ENCODE data around the gene CBLB.
A peak's percentile ranks its signal among the peaks of the same experiment; 100 is the strongest.

The CBLB gene

DNA sequence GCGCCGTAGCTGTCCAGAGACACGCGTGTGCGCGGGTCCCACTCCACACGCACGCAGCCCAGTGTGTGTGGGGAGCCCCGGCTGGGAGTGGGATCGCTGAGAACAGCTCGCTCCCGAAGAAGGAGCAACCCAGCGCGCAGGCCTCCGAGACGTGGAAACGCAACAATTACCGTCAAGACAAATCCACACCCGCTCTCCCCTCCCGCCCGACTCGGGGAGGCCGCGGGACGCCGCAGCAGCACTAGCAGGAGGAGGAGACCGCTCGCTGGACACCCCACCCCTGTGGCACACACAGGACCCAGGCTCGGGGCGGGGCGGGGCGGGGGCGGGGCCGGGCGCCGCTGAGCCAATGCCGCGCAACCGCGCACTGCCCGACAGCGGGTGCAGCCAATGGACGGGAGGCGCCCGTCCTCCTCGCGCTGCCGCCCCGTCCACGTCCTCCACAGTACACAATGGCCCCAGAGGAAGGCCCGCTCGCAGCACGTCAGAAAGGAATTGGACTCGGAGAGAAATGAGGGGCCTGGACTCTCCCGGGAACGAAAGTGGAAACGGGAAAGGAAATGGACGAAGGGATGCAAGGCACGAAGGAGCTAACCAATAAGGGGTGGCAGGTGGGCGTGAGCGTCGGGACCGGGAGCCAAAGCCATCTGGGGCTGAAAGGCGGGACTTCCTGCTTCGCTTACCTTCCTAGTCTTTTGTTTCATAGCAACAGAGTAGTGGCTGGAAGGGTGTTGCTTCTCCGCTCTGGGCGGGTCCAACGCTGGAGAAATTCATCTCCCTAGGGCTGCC is at the start of gene CBLB:
TSS of gene CBLB (minus strand) at position 271 of the 789 bp plus-strand sequence. CDS start 1,435 bp downstream, outside the sequence.
- peak; percentile 60 for DNase-seq (ENCODE audit: low read depth)

DNA sequence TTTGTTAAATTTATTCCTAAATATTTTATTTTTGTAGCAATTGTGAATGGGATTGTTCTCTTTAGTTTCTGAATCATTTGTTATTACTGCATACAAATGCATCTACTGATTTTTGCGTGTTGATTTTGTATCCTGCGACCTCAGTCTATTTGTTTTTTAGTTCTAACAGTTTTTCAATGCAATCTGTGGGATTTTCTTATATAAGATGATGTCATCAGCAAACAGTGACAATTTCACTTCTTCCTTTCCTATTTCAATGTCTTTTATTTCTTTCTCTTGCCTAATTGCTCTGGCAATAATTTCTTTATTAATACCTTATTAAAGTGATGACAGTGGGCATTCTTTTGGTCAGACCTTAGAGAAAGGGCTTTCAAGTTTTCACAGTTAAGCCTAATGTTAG is 48.0 kb upstream of the CBLB start:
- DNase-seq (ENCODE audit: low read depth): no peak

DNA sequence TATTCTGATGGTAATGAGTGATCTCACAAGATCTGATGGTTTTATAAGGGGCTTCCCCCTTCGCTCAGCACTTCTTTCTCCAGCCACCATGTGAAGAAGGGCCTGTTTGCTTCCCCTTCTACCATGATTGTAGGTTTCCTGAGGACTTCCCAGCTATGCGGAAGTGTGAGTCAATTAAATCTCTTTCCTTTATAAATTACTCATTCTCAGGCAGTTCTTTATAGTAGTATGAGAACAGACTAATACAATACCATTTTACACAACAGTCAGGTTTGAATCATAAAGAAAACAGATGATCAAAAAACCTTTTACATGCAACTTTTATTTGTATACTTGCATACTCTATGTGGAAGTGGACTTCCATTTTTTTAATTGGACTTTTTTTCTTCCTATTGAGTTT is 46.7 kb upstream of the CBLB start:
- DNase-seq (ENCODE audit: low read depth): no peak

DNA sequence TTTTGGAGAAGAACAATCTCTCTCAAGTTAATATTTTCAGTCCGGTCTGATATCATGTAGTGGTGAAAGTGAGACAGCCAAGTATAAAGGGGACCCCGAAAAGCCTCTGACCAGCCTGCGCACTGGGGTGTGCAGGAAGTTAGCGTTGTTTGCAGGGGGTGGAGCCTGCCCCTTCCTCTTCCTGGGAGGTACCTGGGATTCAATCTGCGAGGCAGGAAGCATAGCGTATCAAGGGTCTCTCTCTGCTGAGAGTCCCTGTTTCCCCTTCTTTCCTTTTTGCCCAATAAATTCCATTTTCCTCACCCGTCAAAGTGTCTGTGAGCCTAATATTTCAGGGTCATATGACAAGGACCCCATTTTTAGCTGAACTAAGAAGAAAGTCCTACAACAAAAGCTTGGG is 44.8 kb upstream of the CBLB start:
- DNase-seq (ENCODE audit: low read depth): no peak

DNA sequence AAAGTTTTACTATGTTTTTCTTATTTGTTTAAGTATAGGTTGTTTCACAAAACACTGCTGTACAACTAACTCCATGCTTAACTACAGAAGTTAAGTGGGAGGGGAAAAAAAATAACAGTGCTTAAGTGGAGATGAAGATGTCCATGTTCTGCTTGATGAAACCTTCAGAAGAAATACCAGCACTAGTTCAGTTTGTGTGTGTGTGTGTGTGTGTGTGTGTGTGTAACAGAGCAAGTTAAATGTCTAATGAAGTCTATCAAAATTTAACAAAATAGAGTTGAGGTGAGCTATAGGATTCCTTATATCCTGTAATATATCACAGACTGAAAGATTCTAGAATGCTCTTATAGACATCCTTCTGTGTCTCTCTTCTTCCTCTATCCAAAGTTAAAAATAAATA is 44.1 kb upstream of the CBLB start:
- no peak for DNase-seq (ENCODE audit: low read depth)

DNA sequence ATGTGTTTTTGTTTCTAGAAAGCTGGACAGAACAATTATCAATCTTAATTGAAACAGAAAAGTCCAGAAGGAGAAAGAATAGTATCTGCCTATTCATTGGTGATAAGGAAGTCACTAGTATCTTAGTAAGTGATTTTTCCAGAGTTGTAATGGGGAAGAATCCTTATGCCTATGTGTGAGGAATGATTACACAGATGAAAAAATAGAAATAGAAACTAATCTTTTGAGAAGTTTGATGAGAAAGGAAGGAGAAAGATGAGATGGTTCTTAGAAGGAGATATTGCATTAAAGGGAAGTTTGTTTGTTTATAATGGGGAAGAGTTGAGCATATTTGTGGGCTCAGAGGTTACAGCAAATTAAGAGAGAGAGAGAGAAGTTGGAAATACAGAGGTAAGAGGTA is 42.7 kb upstream of the CBLB start:
- DNase-seq (ENCODE audit: low read depth): no peak

DNA sequence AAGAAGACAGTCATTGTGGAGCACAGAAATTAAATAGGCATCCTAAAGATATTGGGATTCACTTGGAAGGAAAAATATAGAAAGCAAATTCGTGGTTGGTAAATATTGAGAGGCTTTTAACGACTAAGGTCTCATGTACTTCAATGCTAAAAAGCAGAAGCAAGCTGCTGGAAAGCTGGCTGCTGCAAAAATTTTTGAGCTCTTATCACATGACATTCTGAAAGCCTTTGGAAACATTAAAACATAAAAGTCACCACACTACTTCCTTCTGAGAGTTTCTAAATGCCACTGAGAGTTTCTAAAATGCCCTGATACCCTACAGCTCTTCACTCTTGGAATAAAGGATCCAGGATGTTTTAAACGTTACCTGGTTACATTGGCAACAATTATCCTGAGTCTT is 39.0 kb upstream of the CBLB start:
- no peak for DNase-seq (ENCODE audit: low read depth)

DNA sequence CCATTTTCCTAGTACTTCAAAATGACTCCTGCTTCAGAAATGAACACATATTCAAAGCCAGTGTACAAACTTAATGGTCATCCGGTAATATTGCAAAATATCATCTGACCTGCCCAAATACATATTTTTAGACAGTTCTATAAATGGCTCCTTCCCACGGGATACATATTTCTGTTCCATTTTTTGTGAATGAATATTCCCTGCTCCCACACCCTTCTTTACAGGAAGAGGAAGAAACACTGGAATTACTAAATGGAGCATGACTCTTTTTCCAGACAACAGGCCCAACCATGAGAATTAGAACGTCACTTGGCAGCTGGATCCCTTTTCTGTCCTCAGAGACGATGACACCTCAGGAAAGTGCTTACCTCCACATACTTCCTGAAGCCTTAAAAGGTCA is 38.0 kb upstream of the CBLB start:
- DNase-seq (ENCODE audit: low read depth): no peak

DNA sequence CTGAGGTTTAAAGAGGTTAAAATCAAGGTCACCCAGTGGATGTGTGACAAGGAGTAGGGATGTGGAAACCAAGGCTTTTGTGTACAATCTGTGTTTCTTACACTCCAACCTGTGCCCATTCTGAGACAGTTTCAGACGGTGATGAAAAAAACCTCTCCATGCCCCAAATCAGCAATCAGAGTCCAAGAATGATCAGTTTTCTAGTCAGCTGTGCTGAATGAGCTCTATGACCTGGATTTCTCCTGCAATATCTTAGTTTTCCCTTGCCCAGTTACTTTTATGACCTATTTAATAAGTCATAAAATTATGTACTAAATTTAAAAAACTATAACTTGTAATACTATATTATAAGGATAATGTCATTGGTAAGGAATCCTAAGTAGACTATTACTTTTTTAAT is 37.5 kb upstream of the CBLB start:
- no peak for DNase-seq (ENCODE audit: low read depth)

DNA sequence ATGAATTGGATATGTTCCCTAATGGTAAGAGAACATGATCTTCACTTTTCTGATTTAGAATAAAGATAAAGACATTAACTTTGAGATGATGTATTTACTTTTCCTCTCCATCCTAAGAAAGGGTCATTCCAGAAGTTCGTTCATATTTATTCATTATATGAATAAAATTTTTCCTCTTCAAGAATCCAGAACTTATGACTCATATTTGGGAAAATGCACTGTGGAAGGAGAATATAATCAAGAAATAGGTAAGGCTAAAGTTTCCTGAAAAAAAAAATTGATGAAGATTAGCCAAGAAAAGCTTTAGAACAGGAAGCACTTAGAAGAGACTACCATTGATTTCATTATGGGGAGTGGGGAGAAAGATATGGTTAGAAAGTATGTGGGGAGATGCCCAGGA is 36.5 kb upstream of the CBLB start:
- no peak for DNase-seq (ENCODE audit: low read depth)

DNA sequence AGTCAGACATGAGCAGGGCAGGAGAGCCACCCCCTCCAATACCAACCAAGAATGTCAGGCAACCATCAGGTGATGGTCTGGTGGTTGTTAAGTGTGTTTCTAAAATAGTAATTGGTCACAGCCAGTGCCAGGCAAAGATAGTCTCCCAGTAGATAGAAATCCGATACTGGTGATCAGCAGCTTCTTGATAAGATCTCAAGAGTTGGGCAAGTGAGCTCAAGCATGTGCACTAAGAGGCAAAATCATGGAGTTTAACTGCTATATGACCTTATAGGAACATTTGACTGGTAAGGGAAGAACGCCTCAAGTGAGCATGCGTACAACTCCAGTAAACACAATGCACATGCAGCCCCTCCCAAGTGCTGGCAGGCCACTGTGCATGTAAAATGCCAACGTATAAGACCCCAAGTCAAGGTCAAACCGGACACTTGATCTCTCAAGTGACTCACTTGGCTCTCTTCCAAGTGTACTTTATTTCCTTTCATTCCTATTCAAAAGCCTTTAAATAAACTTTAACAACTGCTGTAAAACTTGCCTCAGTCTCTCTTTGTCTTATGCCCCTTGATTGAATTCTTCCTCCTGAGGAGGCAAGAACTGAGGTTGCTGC is 36.0 kb upstream of the CBLB start:
- no peak for DNase-seq (ENCODE audit: low read depth)

DNA sequence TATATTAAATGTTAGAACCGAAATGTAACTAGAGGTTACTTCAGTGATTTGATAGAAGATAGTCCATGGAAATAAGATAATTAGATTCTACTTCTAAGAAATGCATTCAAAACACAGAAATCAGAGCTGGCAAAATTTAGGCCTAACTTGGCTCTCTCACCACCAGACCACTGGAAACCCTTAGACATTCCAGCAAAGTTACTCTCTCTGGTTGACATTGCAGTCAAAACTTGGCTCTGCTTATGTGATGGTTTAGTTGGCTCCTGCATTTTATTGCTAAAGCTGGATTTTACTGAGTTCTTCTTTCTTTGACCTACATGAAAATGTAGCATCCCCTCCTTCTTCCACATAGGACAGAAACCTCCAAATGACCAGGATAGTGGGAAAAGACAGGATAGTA is 35.4 kb upstream of the CBLB start:
- no peak for DNase-seq (ENCODE audit: low read depth)

DNA sequence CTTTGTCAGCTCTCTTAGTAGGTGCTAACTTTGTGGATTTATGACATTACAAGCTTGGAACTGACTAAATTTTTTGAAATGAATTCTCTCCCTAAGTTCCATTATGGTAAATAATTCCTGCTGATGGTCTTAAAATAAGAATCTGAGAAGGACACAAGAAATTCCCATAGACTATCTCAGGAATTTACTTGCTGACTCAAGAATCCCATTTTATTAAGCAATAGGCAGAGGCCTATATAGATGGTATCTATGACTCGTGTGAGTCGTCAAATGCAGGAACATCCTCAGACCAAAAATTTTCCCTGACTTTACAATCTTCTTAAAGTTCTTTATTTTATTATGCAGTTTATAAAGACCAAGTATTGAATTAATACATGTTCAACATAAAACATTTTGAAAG is 30.7 kb upstream of the CBLB start:
- DNase-seq (ENCODE audit: low read depth): no peak

DNA sequence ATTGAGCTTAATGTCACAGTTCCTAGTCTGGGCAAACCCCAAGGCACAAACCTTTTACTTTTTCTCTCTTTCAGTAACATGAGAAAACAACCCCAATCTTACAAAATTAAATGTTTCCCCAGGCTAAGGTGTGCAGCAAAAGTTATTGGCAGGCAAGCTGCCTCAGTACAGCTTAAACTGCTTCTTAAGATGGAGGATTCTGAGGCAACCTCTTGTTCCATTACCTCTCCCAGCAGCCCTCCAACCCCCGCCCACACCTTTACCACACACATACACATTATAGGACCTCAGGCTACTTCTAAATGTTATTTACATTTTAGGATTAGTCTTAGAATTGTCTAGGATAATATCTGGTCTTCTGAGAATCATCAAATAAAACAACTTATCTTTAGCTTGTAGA is 22.3 kb upstream of the CBLB start:
- no peak for DNase-seq (ENCODE audit: low read depth)

DNA sequence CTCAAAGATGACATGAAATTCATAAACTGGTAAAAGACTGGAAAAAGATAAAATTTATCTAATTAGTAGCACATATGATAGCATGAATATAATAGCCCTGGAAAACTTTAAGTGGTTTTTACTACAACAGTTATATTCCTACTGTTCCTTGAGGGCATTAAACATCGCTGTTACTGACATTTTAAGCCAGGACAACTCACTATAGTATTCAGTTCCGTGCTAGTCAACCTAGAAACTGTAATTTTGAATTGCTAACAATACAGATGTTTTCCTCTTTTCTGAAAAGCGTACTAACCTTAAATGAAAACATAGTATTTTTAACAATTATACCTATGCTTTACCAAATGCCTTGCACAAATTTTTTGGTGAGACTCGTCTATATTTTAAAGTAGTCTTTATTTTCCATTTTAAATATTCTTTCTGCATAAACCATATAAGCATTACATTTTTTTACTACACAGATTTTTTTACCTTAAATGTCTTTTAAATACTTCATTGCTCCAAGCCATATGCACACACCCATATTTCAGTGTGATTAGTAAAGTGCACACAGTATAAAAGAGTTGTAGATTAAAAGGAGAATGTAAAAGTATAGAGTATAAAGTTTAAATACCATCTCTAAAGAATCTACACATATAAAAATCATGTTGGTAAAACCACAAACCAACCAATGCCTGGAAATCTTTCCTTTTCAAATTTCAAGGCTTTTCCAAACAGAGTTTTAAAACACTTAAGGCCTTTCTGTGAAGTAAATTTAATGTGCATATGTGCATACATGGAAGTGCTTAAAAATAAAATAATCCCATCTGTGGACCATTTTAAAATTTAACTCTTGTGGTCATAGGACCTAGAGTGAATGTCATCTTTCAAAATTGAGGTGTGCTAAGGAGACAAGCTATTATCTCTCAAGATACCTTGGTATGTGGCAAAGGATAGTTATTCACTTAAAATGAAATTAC is 20.1 kb upstream of the CBLB start:
- no peak for DNase-seq (ENCODE audit: low read depth)

DNA sequence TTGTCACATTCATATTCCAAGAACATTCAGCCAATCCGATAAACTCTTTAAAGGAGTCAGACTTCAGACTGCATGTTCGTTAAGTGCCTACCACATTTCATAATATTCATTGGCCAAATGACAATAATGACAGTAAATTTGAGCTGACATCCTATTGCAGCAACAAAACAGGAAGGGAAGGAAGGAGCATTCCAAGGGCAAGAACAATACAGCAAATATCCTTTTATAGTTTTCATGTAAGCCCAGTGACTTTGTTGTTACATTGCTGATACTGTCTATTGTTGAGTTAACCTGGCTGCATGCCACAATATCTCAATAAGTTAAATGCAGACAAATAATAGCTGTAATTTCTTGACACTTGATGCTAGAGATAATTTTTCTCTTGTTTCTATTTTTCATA is 16.4 kb upstream of the CBLB start:
- no peak for DNase-seq (ENCODE audit: low read depth)

DNA sequence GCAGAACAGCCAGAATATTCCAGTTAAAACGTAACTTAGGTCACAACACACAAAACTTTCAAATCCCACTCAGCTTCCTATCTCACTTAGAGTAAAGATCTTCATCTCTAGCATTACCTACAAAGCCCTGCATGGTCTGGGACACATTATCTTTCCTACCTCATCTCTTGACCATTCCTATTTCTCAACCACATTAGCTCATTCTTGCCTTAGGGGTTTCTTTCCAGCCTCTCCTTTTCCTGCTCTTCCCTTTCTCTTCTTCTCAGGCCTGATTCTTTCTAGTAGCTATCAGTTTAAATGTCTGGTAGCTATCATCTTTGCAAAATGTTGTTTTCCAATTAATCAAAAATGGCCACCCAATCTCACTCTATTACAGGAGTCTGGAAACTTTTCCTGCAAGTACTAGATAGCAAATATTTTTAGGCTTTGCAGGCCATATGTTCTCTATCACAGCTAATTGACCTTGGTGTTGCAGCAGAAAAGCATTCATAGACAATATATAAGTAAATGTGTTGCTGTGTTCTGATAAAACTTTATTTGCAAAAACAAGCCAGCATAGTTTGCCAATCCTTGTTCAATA is 15.1 kb upstream of the CBLB start:
- no peak for DNase-seq (ENCODE audit: low read depth)

DNA sequence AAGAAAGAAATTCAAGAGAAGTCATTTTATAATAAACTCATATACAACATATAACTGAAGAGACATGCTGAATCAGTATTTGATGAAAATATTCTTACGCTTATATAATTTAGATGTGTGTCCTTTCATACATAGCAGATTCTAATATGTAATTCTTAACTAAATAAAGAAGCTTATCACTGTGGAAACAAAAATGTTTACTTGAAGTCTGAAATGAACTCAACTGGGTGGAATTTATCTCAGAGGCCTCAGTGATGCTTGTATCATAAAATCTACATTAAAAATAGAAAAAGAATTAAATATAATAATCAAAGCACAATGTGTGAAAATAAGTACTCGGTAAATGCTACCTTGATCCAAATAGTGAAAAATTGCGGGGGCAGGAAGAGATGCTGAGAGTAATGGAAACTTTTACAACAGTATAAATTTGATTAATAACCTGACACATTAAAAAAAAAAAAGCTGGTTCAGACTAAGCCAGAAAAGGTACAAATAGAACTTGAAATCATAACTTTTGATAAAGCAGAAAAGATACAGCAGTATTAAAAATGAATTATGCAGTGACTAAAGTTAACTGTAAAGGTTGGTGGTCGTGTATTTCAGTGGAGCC is 12.0 kb upstream of the CBLB start:
- no peak for DNase-seq (ENCODE audit: low read depth)

DNA sequence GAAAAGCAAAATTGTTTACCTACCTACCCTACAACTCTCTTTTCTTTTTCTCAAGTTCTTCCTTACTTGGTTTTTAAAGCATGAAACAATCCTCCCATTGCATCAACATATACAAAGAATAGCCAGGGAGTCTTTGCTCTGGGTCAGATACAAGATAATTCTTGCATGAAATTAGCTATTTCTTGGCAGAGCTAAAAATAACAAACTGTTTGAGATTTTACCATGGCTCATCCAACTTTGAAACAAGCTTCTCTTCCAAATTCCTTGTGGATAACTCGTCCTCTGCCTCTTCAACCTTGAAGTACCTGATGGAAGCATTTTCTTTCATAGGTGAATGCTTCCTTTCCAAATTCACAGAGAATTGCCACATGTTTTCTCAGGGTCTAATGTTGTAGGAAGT is 9.2 kb upstream of the CBLB start:
- no peak for DNase-seq (ENCODE audit: low read depth)

DNA sequence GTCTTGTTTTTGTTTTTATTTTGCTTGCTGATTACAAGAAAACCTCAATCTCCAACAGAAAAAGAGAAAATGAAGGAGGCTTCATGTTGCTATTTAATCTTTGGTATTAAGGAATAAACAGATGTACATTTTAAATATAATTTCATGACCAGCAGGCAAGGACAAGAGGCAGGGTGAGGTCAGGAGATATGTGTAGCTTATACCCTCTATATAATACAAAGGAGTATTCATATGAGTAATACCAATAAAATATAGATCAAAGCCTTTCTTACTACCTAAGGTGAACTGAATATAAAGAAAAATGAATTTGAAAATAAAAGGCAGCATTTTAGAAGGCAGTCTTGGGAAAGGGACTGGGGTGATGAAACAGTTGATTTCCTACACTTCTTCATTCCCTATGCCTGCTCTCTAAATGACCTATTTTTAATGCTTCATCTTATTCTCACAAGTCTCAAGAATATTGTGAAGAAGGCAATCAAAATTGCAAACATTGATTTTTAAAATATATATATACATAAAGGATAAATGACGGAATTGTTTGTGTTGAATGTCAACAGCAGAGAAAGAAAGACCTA is 8.6 kb upstream of the CBLB start:
- DNase-seq (ENCODE audit: low read depth): no peak

DNA sequence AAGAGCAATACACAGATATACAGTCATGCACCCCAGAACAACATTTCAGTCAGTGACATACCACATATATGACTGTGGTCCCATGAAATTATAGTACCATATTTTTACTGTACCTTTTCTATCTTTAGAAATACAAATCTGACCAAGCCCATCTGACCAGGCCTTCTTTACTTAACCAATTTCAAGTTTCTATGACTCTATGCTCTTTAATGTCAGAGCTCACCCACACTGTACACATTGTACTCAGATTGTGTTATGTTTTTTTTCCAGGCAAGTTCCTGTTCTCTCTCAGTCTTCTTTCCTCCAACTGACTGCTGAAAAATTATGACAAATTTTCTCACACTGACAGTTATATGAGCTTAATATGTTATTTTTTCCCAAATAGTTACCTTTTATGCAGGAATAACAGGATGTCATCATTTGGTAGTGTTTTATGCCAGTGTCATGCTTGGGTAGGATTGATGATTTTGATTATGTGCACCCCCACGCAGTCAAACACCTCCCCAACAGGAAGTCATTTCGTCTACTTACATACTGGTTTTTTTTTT is 8.0 kb upstream of the CBLB start:
- DNase-seq (ENCODE audit: low read depth): no peak
